ENCODE data around the gene ASTN2.

DNA sequence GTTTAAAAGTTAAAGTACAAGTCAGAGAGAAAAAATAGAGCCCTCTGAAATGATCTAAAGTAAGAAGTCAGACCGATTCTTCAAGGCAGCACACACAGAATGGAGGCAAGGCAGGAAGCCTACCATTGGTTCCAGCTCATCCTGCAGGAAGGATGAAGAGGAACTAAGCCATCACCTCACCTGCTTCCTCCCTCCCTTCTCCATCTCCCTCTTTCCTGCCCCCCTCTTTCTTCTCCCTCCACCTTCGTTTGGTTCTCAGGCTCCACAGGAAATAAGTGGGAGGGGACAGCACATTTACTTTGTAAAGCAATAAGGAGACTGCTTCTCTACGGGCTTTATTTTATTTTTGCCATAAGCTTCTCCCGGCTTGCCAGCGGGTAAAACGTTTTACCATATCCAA is 514.3 kb downstream of the ASTN2 start:
- TF ChIP-seq GATA3 (IDR thresholded peaks at IDR 0.05; ENCODE audit: low read depth, low read length) (no peak), GATA2 (IDR thresholded peaks at IDR 0.05; ENCODE audit: low read depth, low read length) (no peak)

All from SH-SY5Y (cell line).